ENCODE results near the gene MOCS3.

MOCS3 gene

DNA sequence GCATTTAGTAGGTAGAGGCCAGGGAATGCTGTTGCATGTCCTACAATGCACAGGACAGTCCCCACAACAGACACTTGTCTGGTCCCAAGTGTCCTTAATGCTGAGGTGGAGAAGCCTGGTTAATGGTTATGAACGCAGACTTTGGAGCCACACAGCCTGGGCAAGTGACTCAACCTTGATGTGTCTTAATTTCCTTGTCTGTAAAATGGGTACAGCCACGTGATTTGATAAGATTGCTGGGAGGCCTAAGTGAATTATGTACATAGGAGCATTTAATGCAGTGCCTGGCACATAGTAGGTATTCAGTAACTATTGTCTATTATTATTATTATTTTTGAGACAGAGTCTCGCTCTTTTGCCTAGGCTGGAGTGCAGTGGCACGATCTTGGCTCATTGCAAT is 52.9 kb downstream of the MOCS3 start:
- DNase-seq, result no peak
- Histone ChIP-seq H3K9ac (ENCODE audit: low read length) (no peak overlapping the region), H3K18ac (ENCODE audit: low read depth in 1 of 2, low read length in 2 of 2) (no peak overlapping the region), H2AK5ac (ENCODE audit: low read length, severe bottlenecking) (no peak overlapping the region), H3K4me2 (ENCODE audit: low read length, poor library complexity, severe bottlenecking) (no peak overlapping the region), H3K4ac (ENCODE audit: low read depth in 1 of 2, low read length in 2 of 2) (no peak overlapping the region), H3K4me1 (ENCODE audit: control insufficient read depth, insufficient read depth, low read depth, low read length) (no peaks in the 10 kb centered on the region), H3K27me3 (ENCODE audit: control insufficient read depth in 1 of 2, insufficient read depth in 1 of 2, low read length in 2 of 2) (peaks cover 15 to 22% of the 10 kb centered on the region in 2 experiments), H2AFZ (ENCODE audit: low read depth, low read length) (no peak overlapping the region), H4K91ac (ENCODE audit: low read length) (no peak overlapping the region), H3K23ac (ENCODE audit: low read length in 2 of 2) (no peak overlapping the region), H2BK5ac (ENCODE audit: low read depth, low read length, poor library complexity, severe bottlenecking) (no peak overlapping the region), H3K9me3 (ENCODE audit: control insufficient read depth, low read length) (no peaks in the 10 kb centered on the region), H2BK15ac (ENCODE audit: low read depth, poor library complexity, severe bottlenecking) (no peak overlapping the region), H3K36me3 (ENCODE audit: control insufficient read depth in 1 of 2, insufficient read depth in 2 of 2, low read depth in 1 of 2, low read length in 2 of 2) (no peaks in the 10 kb centered on the region), H3K27ac (ENCODE audit: low read length, poor library complexity, severe bottlenecking) (no peak overlapping the region), H2BK12ac (ENCODE audit: low read length in 2 of 2) (no peak overlapping the region), H3K79me1 (replicated peaks; ENCODE audit: low read length, poor library complexity, severe bottlenecking) (no peaks in the 10 kb centered on the region), H2BK120ac (ENCODE audit: low read depth, low read length) (no peak overlapping the region), H3K4me3 (ENCODE audit: insufficient read depth in 1 of 2, low read depth in 1 of 2, low read length in 2 of 2) (no peak overlapping the region), H4K8ac (ENCODE audit: low read length) (no peak overlapping the region), H3K14ac (ENCODE audit: low read length in 2 of 2) (no peak overlapping the region)
- 98% methylated on average over 3 of the region's 4 CpGs for WGBS

DNA sequence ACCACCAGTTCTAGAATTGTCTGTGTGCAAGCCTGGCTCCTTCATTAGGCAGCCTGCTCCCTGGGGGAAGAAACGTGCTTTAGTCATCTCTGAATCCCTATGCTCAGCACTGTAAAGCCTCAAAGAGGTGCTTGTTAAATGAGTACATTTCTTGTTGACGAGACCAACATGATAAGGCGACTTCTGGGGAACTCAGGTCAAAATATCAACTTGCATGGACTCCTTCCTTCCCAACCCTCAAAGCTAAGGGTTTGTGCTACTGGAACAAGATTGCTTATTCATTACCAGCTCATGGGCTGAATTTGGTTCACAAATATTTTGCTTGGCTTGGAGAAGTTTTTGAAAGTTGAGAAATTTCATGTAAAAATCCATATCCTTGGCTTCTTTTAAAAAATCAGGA is 53.7 kb downstream of the MOCS3 start:
- no peak overlapping the region for H4K91ac ChIP-seq (ENCODE audit: low read length)
- no peak overlapping the region for H3K18ac ChIP-seq (ENCODE audit: low read depth in 1 of 2, low read length in 2 of 2)
- H2AK5ac ChIP-seq (ENCODE audit: low read length, severe bottlenecking), result no peak overlapping the region
- no peak overlapping the region for H3K4me3 ChIP-seq (ENCODE audit: insufficient read depth in 1 of 2, low read depth in 1 of 2, low read length in 2 of 2)
- H3K4me2 ChIP-seq (ENCODE audit: low read length, poor library complexity, severe bottlenecking), result no peak overlapping the region
- no peak overlapping the region for H3K23ac ChIP-seq (ENCODE audit: low read length in 2 of 2)
- no peak overlapping the region for H3K27ac ChIP-seq (ENCODE audit: low read length, poor library complexity, severe bottlenecking)
- H3K27me3 ChIP-seq (ENCODE audit: control insufficient read depth in 1 of 2, insufficient read depth in 1 of 2, low read length in 2 of 2), result peaks cover 22 to 28% of the 10 kb centered on the region in 2 experiments
- H3K79me1 ChIP-seq (replicated peaks; ENCODE audit: low read length, poor library complexity, severe bottlenecking), result no peaks in the 10 kb centered on the region
- H2BK120ac ChIP-seq (ENCODE audit: low read depth, low read length), result no peak overlapping the region
- H2AFZ ChIP-seq (ENCODE audit: low read depth, low read length), result no peak overlapping the region
- no peak overlapping the region for H2BK15ac ChIP-seq (ENCODE audit: low read depth, poor library complexity, severe bottlenecking)
- H3K4me1 ChIP-seq (ENCODE audit: control insufficient read depth, insufficient read depth, low read depth, low read length), result no peaks in the 10 kb centered on the region
- no peak overlapping the region for H2BK5ac ChIP-seq (ENCODE audit: low read depth, low read length, poor library complexity, severe bottlenecking)
- H3K14ac ChIP-seq (ENCODE audit: low read length in 2 of 2), result no peak overlapping the region
- H3K36me3 ChIP-seq (ENCODE audit: control insufficient read depth in 1 of 2, insufficient read depth in 2 of 2, low read depth in 1 of 2, low read length in 2 of 2), result no peaks in the 10 kb centered on the region
- no peak overlapping the region for H3K4ac ChIP-seq (ENCODE audit: low read depth in 1 of 2, low read length in 2 of 2)
- H4K8ac ChIP-seq (ENCODE audit: low read length), result no peak overlapping the region
- H3K9me3 ChIP-seq (ENCODE audit: control insufficient read depth, low read length), result no peaks in the 10 kb centered on the region
- H3K9ac ChIP-seq (ENCODE audit: low read length), result no peak overlapping the region
- DNase-seq, result no peak
- H2BK12ac ChIP-seq (ENCODE audit: low read length in 2 of 2), result no peak overlapping the region
- 82% methylated on average over 3 of the region's 3 CpGs for WGBS

Data from mesenchymal stem cell (in vitro differentiated cells and primary cell).